GM23338 (cell line): ENCODE data around the gene ALPG. TPM values are rescaled to one million over a fixed set of nuclear protein-coding genes. Genes with fewer than 3 reads are reported as not detected.

Experiments used
- ATAC-seq: fragments of 200-7000 bp; cut with Tn5 transposase; 3 replicates; pipeline ENCODE4 v1.9.1; 2020
- DNase-seq: peaks from one replicate; pipeline ENCODE4 v3.0.0-alpha.2; 2015; ENCODE audit warnings: low spot score
- H2AFZ ChIP-seq: fragments of 200-600 bp; sonication (generic); 2 replicates; pipeline ENCODE4 v1.8.0; 2016; ENCODE audit warnings: antibody characterized with exemption, mild to moderate bottlenecking, moderate library complexity
- H3F3A ChIP-seq: fragments of 200-600 bp; sonication (generic); replicated peaks from 2 replicates; pipeline ENCODE4 v1.8.0; 2017; ENCODE audit warnings: antibody characterized with exemption, mixed run types, low read depth
- H3K27ac ChIP-seq: fragments of 200-600 bp; sonication (generic); 2 replicates; pipeline ENCODE4 v1.6.1; 2016; ENCODE audit warnings: low read depth
- H3K27me3 ChIP-seq: fragments of 200-600 bp; sonication (generic); 2 replicates; pipeline ENCODE4 v1.8.0; 2016; ENCODE audit warnings: mild to moderate bottlenecking, mixed run types, moderate library complexity; ENCODE audit not compliant: insufficient read depth
- H3K36me3 ChIP-seq: fragments of 200-600 bp; sonication (generic); 2 replicates; pipeline ENCODE4 v1.8.0; 2016; ENCODE audit warnings: mild to moderate bottlenecking; ENCODE audit not compliant: insufficient read depth
- H3K4me1 ChIP-seq: fragments of 200-600 bp; sonication (generic); 2 replicates; pipeline ENCODE4 v1.8.0; 2016; ENCODE audit warnings: mild to moderate bottlenecking, moderate library complexity; ENCODE audit not compliant: insufficient read depth
- H3K4me2 ChIP-seq: fragments of 200-600 bp; sonication (generic); 2 replicates; pipeline ENCODE4 v1.7.1; 2017; ENCODE audit warnings: mixed run types
- H3K4me3 ChIP-seq: fragments of 200-600 bp; sonication (generic); 2 replicates; pipeline ENCODE4 v1.6.1; 2016; ENCODE audit warnings: mixed run types
- H3K79me2 ChIP-seq: fragments of 200-600 bp; sonication (generic); replicated peaks from 2 replicates; pipeline ENCODE4 v1.8.0; 2017; ENCODE audit warnings: mild to moderate bottlenecking; ENCODE audit not compliant: insufficient read depth
- H3K9me2 ChIP-seq: fragments of 200-600 bp; sonication (generic); 2 replicates; pipeline ENCODE4 v1.8.0; 2017; ENCODE audit not compliant: insufficient read depth
- H4K20me1 ChIP-seq: fragments of 200-600 bp; sonication (generic); replicated peaks from 2 replicates; pipeline ENCODE4 v1.8.0; 2017; ENCODE audit warnings: mild to moderate bottlenecking; ENCODE audit not compliant: insufficient read depth
- H3K27ac Mint-ChIP-seq: 2 replicates; pipeline ENCODE4 v1.8.0; 2020; ENCODE audit warnings: inconsistent platforms, mild to moderate bottlenecking, moderate library complexity, mixed read lengths
- H3K27me3 Mint-ChIP-seq: 3 replicates; pipeline ENCODE4 v1.8.0; 2022; ENCODE audit warnings: low read depth, mild to moderate bottlenecking, moderate library complexity, mixed read lengths, inconsistent platforms; ENCODE audit not compliant: insufficient read depth, poor library complexity
- H3K36me3 Mint-ChIP-seq: 3 replicates; pipeline ENCODE4 v1.8.0; 2021; ENCODE audit warnings: low read depth, mild to moderate bottlenecking, inconsistent platforms, moderate library complexity, mixed read lengths
- H3K4me1 Mint-ChIP-seq: 3 replicates; pipeline ENCODE4 v1.8.0; 2020; ENCODE audit warnings: mild to moderate bottlenecking, inconsistent platforms, mixed read lengths
- H3K4me3 Mint-ChIP-seq: 3 replicates; pipeline ENCODE4 v1.8.0; 2021; ENCODE audit warnings: moderate library complexity, mild to moderate bottlenecking, inconsistent platforms, mixed read lengths
- H3K9me3 Mint-ChIP-seq: 3 replicates; pipeline ENCODE4 v1.8.0; 2020; ENCODE audit warnings: moderate library complexity, mild to moderate bottlenecking, inconsistent platforms, mixed read lengths
- CREB1 ChIP-seq: fragments of 250-450 bp; sonication (Bioruptor Pico); IDR thresholded peaks from 2 replicates; pipeline ENCODE4 v1.5.0; 2020; ENCODE audit warnings: low read depth, mild to moderate bottlenecking, moderate library complexity
- CTCF ChIP-seq, 2 experiments: fragments of 200-600 bp in 1 of 2; sonication (generic) in 1 of 2; conservative IDR thresholded peaks; 2 replicates each; pipeline versions ENCODE4 v1.5.1 to v1.6.1; 2016 to 2017; ENCODE audit warnings: antibody characterized with exemption in 2 of 2, low read depth in 2 of 2, mild to moderate bottlenecking in 2 of 2, moderate library complexity in 1 of 2
- ETS1 ChIP-seq: IDR thresholded peaks from 2 replicates; pipeline ENCODE4 v1.6.1; 2016; ENCODE audit warnings: antibody characterized with exemption
- EZH2 ChIP-seq: fragments of 200-600 bp; sonication (generic); IDR thresholded peaks from one replicate; pipeline ENCODE4 v1.8.0; 2017; ENCODE audit warnings: antibody characterized with exemption, mild to moderate bottlenecking, low read depth; ENCODE audit not compliant: unreplicated experiment
- JUNB ChIP-seq: IDR thresholded peaks from one replicate; pipeline ENCODE4 v1.6.1; 2016; ENCODE audit warnings: antibody characterized with exemption; ENCODE audit not compliant: unreplicated experiment
- NANOG ChIP-seq: IDR thresholded peaks from 2 replicates; pipeline ENCODE4 v1.6.1; 2016; ENCODE audit warnings: antibody characterized with exemption, borderline replicate concordance
- POLR2AphosphoS5 ChIP-seq: IDR thresholded peaks from 2 replicates; pipeline ENCODE4 v1.6.1; 2016; ENCODE audit warnings: antibody characterized with exemption, low read depth
- STAT1 ChIP-seq: IDR thresholded peaks from one replicate; pipeline ENCODE4 v1.6.1; 2016; ENCODE audit warnings: antibody characterized with exemption; ENCODE audit not compliant: unreplicated experiment
- ZNF114 ChIP-seq: fragments of 250-450 bp; sonication (Bioruptor Pico); IDR thresholded peaks from 2 replicates; pipeline ENCODE4 v1.5.0; 2020; ENCODE audit warnings: mild to moderate bottlenecking, moderate library complexity
- ZNF331 ChIP-seq: fragments of 250-450 bp; sonication (Bioruptor Pico); IDR thresholded peaks from 2 replicates; pipeline ENCODE4 v1.5.0; 2020; ENCODE audit warnings: low read depth, mild to moderate bottlenecking, moderate library complexity
- polyA plus RNA-seq: library from polyadenylated mRNA; unstranded; fragments of >200 nt; fragmentation: Nextera tagmentation; extraction: Ambion mirVana; gene quantifications from 2 replicates; pipeline ENCODE4 v1.2.1, GENCODE V29; 2016
- total RNA-seq: library from RNA; depleted of rRNA; stranded (reverse); fragments of >200 nt; shearing (Covaris generic); gene quantifications from 2 replicates; pipeline ENCODE4 v1.2.3, GENCODE V29; 2014

Gene ALPG
- total and polyA plus RNA-seq, 2 experiments from 2014 or later: 0.89 to 2.5 TPM

GRCh38 chr2:232388324-232388891, 18.2 kb upstream of the ALPG start:
- Histone ChIP-seq H3K4me3 (peak overlapping the region; percentile 76), H3K27me3 (peaks cover 70% of the 10 kb centered on the region), H2AFZ (peak overlapping the region; percentile 80), H3F3A (peaks cover 3% of the 10 kb centered on the region; the same call in 1 of the 2 replicates), H3K79me2 (no peaks in the 10 kb centered on the region), H3K9me2 (no peaks in the 10 kb centered on the region), H3K36me3 (no peaks in the 10 kb centered on the region), H3K27ac (no peak overlapping the region), H4K20me1 (no peaks in the 10 kb centered on the region), H3K4me1 (peaks cover 19% of the 10 kb centered on the region), H3K4me2 (peak overlapping the region; percentile 93)
- no peaks in the 10 kb centered on the region; the same call in 1 of the 3 replicates for H3K36me3 Mint-ChIP-seq
- peaks cover 64% of the 10 kb centered on the region for H3K27me3 Mint-ChIP-seq
- no peaks in the 10 kb centered on the region for H3K9me3 Mint-ChIP-seq
- H3K4me1 Mint-ChIP-seq: peaks cover 19% of the 10 kb centered on the region
- ATAC-seq (peak; percentile 32), DNase-seq (peak; percentile 70)
- H3K4me3 Mint-ChIP-seq: peak overlapping the region; percentile 73; the same call in 2 of the 3 replicates
- TF ChIP-seq POLR2AphosphoS5 (0 out of 2 replicates have a peak, but pooled peaks have one; percentile 15), CTCF (conservative IDR thresholded peaks at IDR 0.05; ENCODE audit: low read depth in 2 of 2) (no peak), EZH2 (peak; percentile 21), NANOG (no peak)
- no peak overlapping the region for H3K27ac Mint-ChIP-seq

- Histone ChIP-seq H3K36me3 (no peaks in the 10 kb centered on the region), H3K27ac (no peak overlapping the region), H2AFZ (no peak overlapping the region), H3K9me2 (no peaks in the 10 kb centered on the region), H3K4me1 (peaks cover 19% of the 10 kb centered on the region), H3K4me2 (peak overlapping the region; percentile 93; the same call in 1 of the 2 replicates), H3K27me3 (peaks cover 60% of the 10 kb centered on the region), H4K20me1 (no peaks in the 10 kb centered on the region), H3K4me3 (no peak overlapping the region), H3F3A (peaks cover 3% of the 10 kb centered on the region; the same call in 1 of the 2 replicates), H3K79me2 (no peaks in the 10 kb centered on the region)
- Mint-ChIP-seq H3K27ac (no peak overlapping the region), H3K4me1 (peaks cover 19% of the 10 kb centered on the region), H3K36me3 (no peaks in the 10 kb centered on the region; the same call in 1 of the 3 replicates), H3K9me3 (no peaks in the 10 kb centered on the region), H3K27me3 (peaks cover 59% of the 10 kb centered on the region), H3K4me3 (peak overlapping the region; percentile 51; the same call in 2 of the 3 replicates)
- TF ChIP-seq POLR2AphosphoS5: no peak
- TF ChIP-seq JUNB: no peak
- no peak for TF ChIP-seq ZNF331
- no peak for ATAC-seq
- no peak for DNase-seq
Measured at GRCh38 chr2:232389327-232389726, 17.3 kb upstream of the ALPG start.

GRCh38 chr2:232390661-232391060, 16.0 kb upstream of the ALPG start:
- no peak for ATAC-seq
- peaks cover 47% of the 10 kb centered on the region for H3K27me3 ChIP-seq
- no peak for TF ChIP-seq STAT1
- no peak for TF ChIP-seq POLR2AphosphoS5
- TF ChIP-seq ZNF331: no peak
- no peak for TF ChIP-seq ZNF114 (CRISPR knock-in tag)
- no peak for TF ChIP-seq CREB1
- no peak for TF ChIP-seq NANOG
- TF ChIP-seq CTCF (conservative IDR thresholded peaks at IDR 0.05; ENCODE audit: low read depth in 2 of 2): no peak
- no peak for TF ChIP-seq ETS1

More at GRCh38 chr2:232390661-232391060, 16.0 kb upstream of the ALPG start:
- peaks cover 16% of the 10 kb centered on the region for H3K4me1 ChIP-seq
- Mint-ChIP-seq H3K27me3 (peaks cover 45% of the 10 kb centered on the region), H3K4me1 (peaks cover 17% of the 10 kb centered on the region), H3K27ac (no peak overlapping the region), H3K4me3 (no peak overlapping the region), H3K36me3 (no peaks in the 10 kb centered on the region; the same call in 1 of the 3 replicates), H3K9me3 (no peaks in the 10 kb centered on the region)
- no peak for DNase-seq
- no peaks in the 10 kb centered on the region for H4K20me1 ChIP-seq
- H3F3A ChIP-seq: peaks cover 3% of the 10 kb centered on the region; the same call in 1 of the 2 replicates
- no peak overlapping the region for H3K27ac ChIP-seq
- no peak overlapping the region for H3K4me2 ChIP-seq
- no peaks in the 10 kb centered on the region for H3K79me2 ChIP-seq
- no peak overlapping the region for H2AFZ ChIP-seq
- no peaks in the 10 kb centered on the region for H3K9me2 ChIP-seq
- H3K4me3 ChIP-seq: no peak overlapping the region
- no peaks in the 10 kb centered on the region for H3K36me3 ChIP-seq
